Testis (tissue), 2 donors: ENCODE results near the gene RPL10.

Experiments used
- POLR2A ChIP-seq: fragments of 450-650 bp; IDR thresholded peaks from one replicate; pipeline ENCODE4 v1.6.1; 2017; ENCODE audit warnings: antibody characterized with exemption, mild to moderate bottlenecking, moderate library complexity
- TF ChIP-seq, protein P1 (sequence below), 3 experiments: fragments of 450-650 bp in 2 of 3; fragments of 200-600 bp in 1 of 3; sonication (generic) in 1 of 3; IDR thresholded peaks; one replicate each; pipeline ENCODE4 v1.5.1; 2016 to 2019; ENCODE audit warnings: antibody characterized with exemption in 3 of 3, mild to moderate bottlenecking in 2 of 3, moderate library complexity in 1 of 3

GRCh38 chrX:154371789-154372300 is 26.3 kb upstream of the RPL10 start:
- TF ChIP-seq, protein P1, sequence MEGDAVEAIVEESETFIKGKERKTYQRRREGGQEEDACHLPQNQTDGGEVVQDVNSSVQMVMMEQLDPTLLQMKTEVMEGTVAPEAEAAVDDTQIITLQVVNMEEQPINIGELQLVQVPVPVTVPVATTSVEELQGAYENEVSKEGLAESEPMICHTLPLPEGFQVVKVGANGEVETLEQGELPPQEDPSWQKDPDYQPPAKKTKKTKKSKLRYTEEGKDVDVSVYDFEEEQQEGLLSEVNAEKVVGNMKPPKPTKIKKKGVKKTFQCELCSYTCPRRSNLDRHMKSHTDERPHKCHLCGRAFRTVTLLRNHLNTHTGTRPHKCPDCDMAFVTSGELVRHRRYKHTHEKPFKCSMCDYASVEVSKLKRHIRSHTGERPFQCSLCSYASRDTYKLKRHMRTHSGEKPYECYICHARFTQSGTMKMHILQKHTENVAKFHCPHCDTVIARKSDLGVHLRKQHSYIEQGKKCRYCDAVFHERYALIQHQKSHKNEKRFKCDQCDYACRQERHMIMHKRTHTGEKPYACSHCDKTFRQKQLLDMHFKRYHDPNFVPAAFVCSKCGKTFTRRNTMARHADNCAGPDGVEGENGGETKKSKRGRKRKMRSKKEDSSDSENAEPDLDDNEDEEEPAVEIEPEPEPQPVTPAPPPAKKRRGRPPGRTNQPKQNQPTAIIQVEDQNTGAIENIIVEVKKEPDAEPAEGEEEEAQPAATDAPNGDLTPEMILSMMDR (IDR thresholded peaks at IDR 0.05): no peak
- no peak for TF ChIP-seq POLR2A
